SK-N-SH (cell line): Measurements from ENCODE around the gene MAP7. TPM values are rescaled to one million over a fixed set of nuclear protein-coding genes. Genes with fewer than 3 reads are reported as not detected.
A peak's percentile ranks its signal among the peaks of the same experiment; 100 is the strongest.

Source experiments
- CTCF ChIA-PET: fragments of 300-600, 350-600 bp; formaldehyde crosslinking; extraction: SDS; loops from one replicate; lab custom pipeline; 2021; lab: Yijun Ruan, JAX
- POLR2A ChIA-PET: fragments of 350-600 bp; sonication (Branson Sonifier 250); formaldehyde crosslinking; extraction: SDS; loops from one replicate; lab custom pipeline; 2020; ENCODE audit warnings: antibody characterized with exemption, inconsistent platforms; lab: Yijun Ruan, JAX
- DNase-seq: peaks from one replicate; pipeline ENCODE4 v3.0.0; 2012
- H2AFZ ChIP-seq: fragments of 200-600 bp; sonication (generic); 2 replicates; pipeline ENCODE4 v1.8.1; 2016; ENCODE audit warnings: antibody characterized with exemption, mild to moderate bottlenecking, low read depth
- H3F3A ChIP-seq: fragments of 200-600 bp; sonication (generic); replicated peaks from 2 replicates; pipeline ENCODE3; 2016; ENCODE audit warnings: antibody characterized with exemption, mild to moderate bottlenecking; ENCODE audit not compliant: insufficient read depth
- H3K27ac ChIP-seq, 2 experiments: fragments of 200-500 bp in 1 of 2; fragments of 200-600 bp in 1 of 2; sonication (Bioruptor generic) in 1 of 2; sonication (generic), shearing (Covaris generic) in 1 of 2; 2 replicates each; pipeline versions ENCODE4 v1.5.1 to v1.6.1; 2014 to 2016; ENCODE audit warnings: low read depth in 2 of 2, inconsistent platforms in 1 of 2, low read length in 1 of 2, mild to moderate bottlenecking in 1 of 2, mixed read lengths in 1 of 2
- H3K27me3 ChIP-seq: fragments of 200-600 bp; sonication (generic), shearing (Covaris generic); 2 replicates; pipeline ENCODE4 v1.6.1; 2016; ENCODE audit warnings: mixed run types; ENCODE audit not compliant: insufficient read depth
- H3K36me3 ChIP-seq, 2 experiments: fragments of 200-500 bp in 1 of 2; fragments of 200-600 bp in 1 of 2; sonication (Bioruptor generic) in 1 of 2; sonication (generic) in 1 of 2; replicated peaks in 1 of 2; 2 replicates each; pipeline versions ENCODE3 to v1.5.1; 2014 to 2016; ENCODE audit warnings: low read length in 1 of 2, mild to moderate bottlenecking in 1 of 2; ENCODE audit not compliant: insufficient read depth in 2 of 2, control insufficient read depth in 1 of 2
- H3K4me1 ChIP-seq, 2 experiments: fragments of 200-500 bp in 1 of 2; fragments of 200-600 bp in 1 of 2; sonication (Bioruptor generic) in 1 of 2; sonication (generic), shearing (Covaris generic) in 1 of 2; 2 replicates each; pipeline versions ENCODE4 v1.5.1 to v1.6.1; 2014 to 2016; ENCODE audit warnings: low read depth in 1 of 2, low read length in 1 of 2, mixed run types in 1 of 2; ENCODE audit not compliant: insufficient read depth in 2 of 2, control insufficient read depth in 1 of 2
- H3K4me2 ChIP-seq: fragments of 200-600 bp; sonication (generic), shearing (Covaris generic); 2 replicates; pipeline ENCODE4 v1.6.1; 2017; ENCODE audit warnings: mixed run types
- H3K4me3 ChIP-seq, 2 experiments: fragments of 200-500 bp in 1 of 2; fragments of 200-600 bp in 1 of 2; sonication (Bioruptor generic) in 1 of 2; sonication (generic), shearing (Covaris generic) in 1 of 2; 2 replicates each; pipeline versions ENCODE4 v1.5.1 to v1.8.1; 2014 to 2016; ENCODE audit warnings: low read depth in 2 of 2, inconsistent platforms in 1 of 2, low read length in 1 of 2, mild to moderate bottlenecking in 1 of 2, mixed read lengths in 1 of 2, moderate library complexity in 1 of 2
- H3K79me2 ChIP-seq: fragments of 200-600 bp; sonication (generic); 2 replicates; pipeline ENCODE4 v1.8.1; 2017; ENCODE audit warnings: mild to moderate bottlenecking; ENCODE audit not compliant: insufficient read depth
- H3K9ac ChIP-seq: fragments of 200-600 bp; sonication (generic); 2 replicates; pipeline ENCODE4 v1.6.1; 2017; ENCODE audit warnings: mixed run types
- H3K9me2 ChIP-seq: fragments of 200-600 bp; sonication (generic); 2 replicates; pipeline ENCODE4 v1.6.1; 2017; ENCODE audit warnings: mixed run types
- H3K9me3 ChIP-seq: fragments of 200-600 bp; sonication (generic); 2 replicates; pipeline ENCODE4 v1.6.1; 2017; ENCODE audit warnings: mixed run types, mild to moderate bottlenecking, moderate library complexity
- H4K20me1 ChIP-seq: fragments of 200-600 bp; sonication (generic); 2 replicates; pipeline ENCODE4 v1.6.1; 2017; ENCODE audit warnings: mild to moderate bottlenecking, mixed run types; ENCODE audit not compliant: insufficient read depth
- CHD2 ChIP-seq: fragments of 150-350 bp; IDR thresholded peaks from 2 replicates; pipeline ENCODE4 v1.6.1; 2018; ENCODE audit warnings: low read length; ENCODE audit not compliant: partially characterized antibody
- ELF1 ChIP-seq: IDR thresholded peaks from 2 replicates; pipeline ENCODE4 v1.4.0; 2012
- EZH2phosphoT487 ChIP-seq: fragments of 200-600 bp; sonication (generic); IDR thresholded peaks from 2 replicates; pipeline ENCODE4 v1.6.1; 2017; ENCODE audit warnings: low read depth, mixed run types, mild to moderate bottlenecking, antibody characterized with exemption, moderate library complexity, borderline replicate concordance
- FOXJ3 ChIP-seq: sonication (generic); formaldehyde crosslinking; IDR thresholded peaks from 2 replicates; pipeline ENCODE4 v1.5.1; 2020; ENCODE audit warnings: mild to moderate bottlenecking, missing genetic modification reagents
- FOXM1 ChIP-seq: IDR thresholded peaks from 2 replicates; pipeline ENCODE4 v1.4.0; 2012; ENCODE audit warnings: low read depth, mild to moderate bottlenecking
- GABPA ChIP-seq: IDR thresholded peaks from 2 replicates; pipeline ENCODE4 v1.4.0; 2012; ENCODE audit warnings: low read depth, mild to moderate bottlenecking
- GATA2 ChIP-seq: sonication (generic); formaldehyde crosslinking; IDR thresholded peaks from 2 replicates; pipeline ENCODE4 v1.5.0; 2020; ENCODE audit warnings: mild to moderate bottlenecking, missing genetic modification reagents
- JUND ChIP-seq: IDR thresholded peaks from 2 replicates; pipeline ENCODE4 v1.4.0; 2012
- MAX ChIP-seq: IDR thresholded peaks from 2 replicates; pipeline ENCODE4 v1.4.0; 2012; ENCODE audit warnings: low read depth
- MEF2A ChIP-seq: IDR thresholded peaks from 2 replicates; pipeline ENCODE4 v1.4.0; 2012; ENCODE audit warnings: low read depth, borderline replicate concordance
- NFIC ChIP-seq: IDR thresholded peaks from 2 replicates; pipeline ENCODE4 v1.4.0; 2012; ENCODE audit warnings: borderline replicate concordance
- NRF1 ChIP-seq: IDR thresholded peaks from 2 replicates; pipeline ENCODE4 v1.6.1; 2012; ENCODE audit warnings: low read depth, mild to moderate bottlenecking, low read length
- POLR2AphosphoS5 ChIP-seq: IDR thresholded peaks from 2 replicates; pipeline ENCODE4 v1.6.1; 2012; ENCODE audit warnings: low read depth, low read length
- RCOR1 ChIP-seq: fragments of 150-350 bp; IDR thresholded peaks from 2 replicates; pipeline ENCODE4 v1.6.1; 2017; ENCODE audit warnings: antibody characterized with exemption, low read length
- REST ChIP-seq: IDR thresholded peaks from 2 replicates; pipeline ENCODE4 v1.6.1; 2012; ENCODE audit warnings: mild to moderate bottlenecking, low read depth, low read length, moderate library complexity
- RFX5 ChIP-seq: IDR thresholded peaks from 2 replicates; pipeline ENCODE4 v1.6.1; 2012; ENCODE audit warnings: mild to moderate bottlenecking, improper control_type of control experiment, low read length
- SIN3A ChIP-seq: IDR thresholded peaks from 2 replicates; pipeline ENCODE4 v1.6.1; 2012; ENCODE audit warnings: low read depth, mild to moderate bottlenecking, low read length, moderate library complexity, borderline replicate concordance
- TAF1 ChIP-seq: IDR thresholded peaks from 2 replicates; pipeline ENCODE4 v1.6.1; 2012; ENCODE audit warnings: low read depth, mild to moderate bottlenecking, low read length, moderate library complexity, borderline replicate concordance
- TCF12 ChIP-seq: IDR thresholded peaks from 2 replicates; pipeline ENCODE4 v1.4.0; 2012
- TEAD4 ChIP-seq: IDR thresholded peaks from 2 replicates; pipeline ENCODE4 v1.4.0; 2012; ENCODE audit warnings: mild to moderate bottlenecking, borderline replicate concordance; ENCODE audit not compliant: insufficient read depth
- WGBS: methylation state at CpG from one replicate; pipeline ENCODE4 v1.1.6; 2017; ENCODE audit warnings: low lambda C conversion rate; 5-methylcytosine and 5-hydroxymethylcytosine counted together
- polyA plus RNA-seq, 3 experiments: library from polyadenylated mRNA; depleted of rRNA; stranded (reverse); fragments of >200 nt; gene quantifications; 2 replicates each; pipeline ENCODE4 v1.2.3, GENCODE V29; 2012

The MAP7 gene
- polyA plus RNA-seq, 1 of the 3 experiments (the other 2 are of a cell fraction): 0.76 TPM

DNA sequence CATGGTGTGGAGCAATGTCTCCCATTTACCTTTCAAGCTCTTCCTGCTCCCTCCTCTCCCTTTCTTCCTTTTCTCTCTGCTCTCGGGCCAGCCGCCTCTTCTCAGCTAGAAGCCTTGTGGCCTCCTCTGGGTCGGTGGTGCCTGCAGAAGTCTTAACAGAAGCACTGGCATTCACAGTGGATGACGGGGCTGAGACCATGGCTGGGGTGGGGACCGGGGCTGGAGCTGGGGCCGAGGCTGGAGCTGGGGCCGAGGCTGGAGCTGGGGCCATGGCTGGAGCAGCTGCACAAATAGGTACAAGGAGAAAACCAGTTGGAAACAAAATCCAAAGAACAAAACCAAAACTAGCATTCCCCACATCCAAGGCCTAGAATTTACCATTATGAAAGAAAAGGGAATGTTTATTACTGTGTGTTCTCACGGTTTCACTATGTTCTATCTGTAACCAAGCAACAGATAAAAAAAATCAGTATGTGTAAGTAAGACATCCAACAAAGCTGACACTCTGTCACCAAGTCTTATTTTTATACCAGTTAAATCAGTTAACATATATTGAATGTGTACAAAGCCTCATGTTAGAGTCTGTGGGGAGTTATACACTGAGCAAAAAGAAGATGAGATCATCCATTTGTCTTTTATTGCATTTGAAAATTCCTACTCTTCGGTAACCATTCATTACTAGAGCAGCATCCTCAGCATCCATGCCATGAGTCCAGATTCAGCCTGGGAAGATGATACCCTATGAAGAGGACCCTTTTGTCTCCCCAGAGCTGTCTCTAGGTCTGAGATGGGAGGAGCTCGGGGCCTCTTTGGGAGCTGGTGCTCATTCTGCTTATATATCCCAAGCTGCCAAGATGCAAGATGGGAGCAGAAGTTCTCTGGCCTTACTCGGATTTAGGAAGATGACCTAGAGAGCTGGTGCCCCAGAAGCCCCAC is 187.5 kb downstream of the MAP7 start:
- no peaks in the 10 kb centered on the region for H3K79me2 ChIP-seq
- H3K9ac ChIP-seq: no peak overlapping the region
- ChIA-PET CTCF (interaction anchor here (1.0 to 1.5 kb wide), 3 partner anchors 165 to 430 kb away, joined by 3 read pairs; partner anchors contain the start of gene MAP3K5), POLR2A (no interaction called here)
- H3K4me1 ChIP-seq: peaks cover 0 to 3% of the 10 kb centered on the region in 2 experiments; a peak in 1 of 4 replicates
- H3K9me3 ChIP-seq: no peaks in the 10 kb centered on the region
- no peak overlapping the region for H3K27ac ChIP-seq
- no peaks in the 10 kb centered on the region for H3K9me2 ChIP-seq
- DNase-seq: no peak
- no peak overlapping the region for H2AFZ ChIP-seq
- WGBS: 78% methylated on average over 10 of the region's 11 CpGs
- H3K4me2 ChIP-seq: no peak overlapping the region
- no peaks in the 10 kb centered on the region for H3F3A ChIP-seq
- TF ChIP-seq SIN3A (no peak), RFX5 (no peak), CHD2 (no peak), TCF12 (no peak), MAX (no peak), TEAD4 (no peak), ELF1 (no peak), MEF2A (no peak), EZH2phosphoT487 (no peak), RCOR1 (no peak), JUND (no peak), FOXJ3 (no peak), GATA2 (no peak), GABPA (no peak), POLR2AphosphoS5 (no peak), NFIC (no peak), TAF1 (no peak), NRF1 (no peak), FOXM1 (no peak)
- H4K20me1 ChIP-seq: no peaks in the 10 kb centered on the region
- H3K27me3 ChIP-seq: no peaks in the 10 kb centered on the region
- H3K36me3 ChIP-seq: no peaks in the 10 kb centered on the region
- no peak overlapping the region for H3K4me3 ChIP-seq

DNA sequence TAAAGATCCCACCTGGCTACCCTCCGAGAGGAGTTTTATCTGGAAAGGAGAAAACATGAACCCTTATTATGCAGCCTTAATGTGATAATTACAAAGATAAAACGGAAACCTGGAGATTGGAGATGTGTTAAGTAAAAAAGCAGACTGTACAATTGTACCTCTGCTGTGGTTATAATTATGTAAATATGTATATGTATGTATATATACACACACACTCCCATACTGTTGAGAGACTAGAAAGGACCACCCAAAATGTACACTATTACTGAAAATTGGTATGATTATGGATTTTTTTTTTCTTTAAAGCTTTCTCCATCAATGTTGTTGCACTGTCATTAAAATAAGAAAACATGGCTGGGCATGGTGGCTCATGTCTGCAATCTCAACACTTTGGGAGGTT is 188.4 kb downstream of the MAP7 start:
- TF ChIP-seq REST: no peak
- peak; percentile 53; the same call in 1 of the 2 replicates for TF ChIP-seq GATA2
- Histone ChIP-seq H3K9me2 (no peaks in the 10 kb centered on the region), H3K36me3 (no peaks in the 10 kb centered on the region), H3F3A (no peaks in the 10 kb centered on the region), H4K20me1 (no peaks in the 10 kb centered on the region), H3K4me2 (no peak overlapping the region), H3K4me3 (no peak overlapping the region), H3K27me3 (no peaks in the 10 kb centered on the region), H3K79me2 (no peaks in the 10 kb centered on the region), H2AFZ (no peak overlapping the region), H3K9ac (no peak overlapping the region), H3K9me3 (no peaks in the 10 kb centered on the region), H3K4me1 (peaks cover 0 to 3% of the 10 kb centered on the region in 2 experiments; a peak in 1 of 4 replicates), H3K27ac (peak overlapping the region in 1 of 2 experiments; percentile 28; a peak in 1 of 4 replicates)
- POLR2A ChIA-PET: no interaction called here
- CTCF ChIA-PET: interaction anchor here (1.5 kb wide), 1 partner anchor 166 kb away, joined by 3 read pairs; no protein-coding TSS in a partner anchor
- peak; percentile 35 for DNase-seq
- WGBS: 75% methylated on average over 2 of the region's 2 CpGs
